K562 (cell line): ENCODE data around the gene CELSR2. TPM values are rescaled to one million over a fixed set of nuclear protein-coding genes. Genes with fewer than 3 reads are reported as not detected.

Source experiments
- ATAC-seq: fragments of 200-7000 bp; cut with Tn5 transposase; 3 replicates; pipeline ENCODE4 v1.9.1; 2020; ENCODE audit warnings: moderate library complexity
- BruUV-seq: library from RNA; stranded (reverse); fragments of 400-500 nt; replicated peaks from 2 replicates; lab custom pipeline; 2021; lab: Mats Ljungman, UMichigan
- CTCF ChIA-PET: fragments of 300-600 bp; formaldehyde crosslinking; extraction: SDS; loops from one replicate; lab custom pipeline; 2021; ENCODE audit warnings: low intra/inter-chr PET ratio; lab: Yijun Ruan, JAX
- POLR2A ChIA-PET: fragments of 300-600, 350-650 bp; sonication (Branson Sonifier 250); formaldehyde crosslinking; extraction: SDS; loops from one replicate; lab custom pipeline; 2021; ENCODE audit warnings: antibody characterized with exemption, inconsistent platforms; lab: Yijun Ruan, JAX
- DNase-seq, 4 experiments: peaks; one replicate each; pipeline versions ENCODE4 v3.0.0 to v3.0.0-alpha.2; 2011 to 2018; ENCODE audit warnings: low spot score in 3 of 4, mixed read lengths in 3 of 4; ENCODE audit errors: extremely low read depth in 1 of 4
- FAIRE-seq: peaks from 2 replicates; lab custom pipeline; 2011; peaks lifted over from hg19 to GRCh38; lab: Jason Lieb, UNC
- H2AFZ ChIP-seq: 2 replicates; pipeline ENCODE4 v1.6.0; 2011; ENCODE audit warnings: low read depth, low read length, control low read depth, inconsistent platforms
- H3K27ac ChIP-seq: fragments of 200-600 bp; 3 replicates; pipeline ENCODE4 v1.8.0; 2011; ENCODE audit warnings: low read depth, mild to moderate bottlenecking, control low read depth, inconsistent platforms, low read length, moderate library complexity, mixed read lengths; ENCODE audit errors: extremely low read depth
- H3K27me3 ChIP-seq, 2 experiments: fragments of 300-600 bp in 1 of 2; 2 replicates in 1 of 2; 3 replicates in 1 of 2; pipeline versions ENCODE4 v1.6.0 to v1.8.0; 2011; ENCODE audit warnings: inconsistent platforms in 2 of 2, low read length in 2 of 2, mild to moderate bottlenecking in 1 of 2, mixed read lengths in 1 of 2, moderate library complexity in 1 of 2; ENCODE audit not compliant: control insufficient read depth in 2 of 2, insufficient read depth in 2 of 2
- H3K36me3 ChIP-seq: fragments of 300-600 bp; 3 replicates; pipeline ENCODE4 v1.8.0; 2011; ENCODE audit warnings: mild to moderate bottlenecking, low read length, inconsistent platforms; ENCODE audit not compliant: control insufficient read depth, insufficient read depth
- H3K4me1 ChIP-seq, 2 experiments: fragments of 200-600 bp in 1 of 2; replicated peaks in 1 of 2; 2 replicates in 1 of 2; 3 replicates in 1 of 2; pipeline versions ENCODE4 v1.5.1 to v1.8.0; 2011; ENCODE audit warnings: inconsistent platforms in 2 of 2, low read length in 2 of 2, mild to moderate bottlenecking in 1 of 2, mixed read lengths in 1 of 2, moderate library complexity in 1 of 2; ENCODE audit not compliant: control insufficient read depth in 2 of 2, insufficient read depth in 2 of 2
- H3K4me2 ChIP-seq: 2 replicates; pipeline ENCODE4 v1.6.1; 2011; ENCODE audit warnings: low read length, control low read depth, inconsistent platforms, mixed read lengths; ENCODE audit not compliant: insufficient read depth
- H3K4me3 ChIP-seq: fragments of 200-600 bp; sonication (generic), shearing (Covaris generic); 2 replicates; pipeline ENCODE4 v1.5.1; 2016; ENCODE audit warnings: control low read depth, inconsistent platforms
- H3K79me2 ChIP-seq: fragments of 200-600 bp; 3 replicates; pipeline ENCODE4 v1.8.0; 2011; ENCODE audit warnings: low read length, inconsistent platforms; ENCODE audit not compliant: control insufficient read depth, insufficient read depth
- H3K9ac ChIP-seq, 2 experiments: 2 replicates each; pipeline versions ENCODE4 v1.6.0 to v1.6.1; 2011; ENCODE audit warnings: low read depth in 2 of 2, low read length in 2 of 2, control low read depth in 1 of 2, inconsistent platforms in 1 of 2, mild to moderate bottlenecking in 1 of 2, mixed read lengths in 1 of 2; ENCODE audit not compliant: insufficient read depth in 1 of 2
- H3K9me1 ChIP-seq: one replicate; pipeline ENCODE4 v1.6.0; 2011; ENCODE audit warnings: inconsistent platforms, mild to moderate bottlenecking, low read length, moderate library complexity; ENCODE audit not compliant: control insufficient read depth, insufficient read depth
- H3K9me3 ChIP-seq: replicated peaks from 2 replicates; pipeline ENCODE4 v1.5.1; 2011; ENCODE audit warnings: low read depth, low read length, inconsistent platforms; ENCODE audit not compliant: control insufficient read depth, insufficient read depth
- H4K20me1 ChIP-seq: replicated peaks from 2 replicates; pipeline ENCODE4 v1.6.1; 2011; ENCODE audit warnings: low read length, inconsistent platforms, mixed read lengths; ENCODE audit not compliant: control insufficient read depth, insufficient read depth
- ARNT ChIP-seq, 2 experiments: fragments of 450-650 bp; IDR thresholded peaks; 2 replicates each; pipeline ENCODE4 v1.6.1; 2016; ENCODE audit warnings: mild to moderate bottlenecking in 1 of 2
- CAMTA2 ChIP-seq: fragments of 250-450 bp; sonication (Bioruptor Pico); conservative IDR thresholded peaks from 2 replicates; pipeline ENCODE4 v1.5.1; 2022
- CLOCK ChIP-seq: fragments of 250-450 bp; sonication (Bioruptor Pico); IDR thresholded peaks from 2 replicates; pipeline ENCODE4 v1.4.0; 2020; ENCODE audit warnings: mild to moderate bottlenecking, moderate library complexity, borderline replicate concordance
- CTBP1 ChIP-seq: fragments of 450-650 bp; IDR thresholded peaks from 2 replicates; pipeline ENCODE4 v1.6.1; 2016; ENCODE audit warnings: borderline replicate concordance
- DNMT1 ChIP-seq: fragments of 450-650 bp; IDR thresholded peaks from 2 replicates; pipeline ENCODE4 v1.6.1; 2016; ENCODE audit warnings: antibody characterized with exemption, mild to moderate bottlenecking
- FOSL1 ChIP-seq: fragments of 200-800 bp; sonication (Bioruptor generic); conservative IDR thresholded peaks from 2 replicates; pipeline ENCODE4 v1.6.1; 2016; ENCODE audit warnings: missing genetic modification characterization, missing compliant biosample characterization
- HNRNPK ChIP-seq: fragments of 200-400 bp; formaldehyde crosslinking; IDR thresholded peaks from one replicate; pipeline ENCODE4 v1.6.1; 2018; ENCODE audit warnings: mild to moderate bottlenecking, low read depth, low read length; ENCODE audit not compliant: poor library complexity, severe bottlenecking
- HNRNPLL ChIP-seq: fragments of 200-400 bp; formaldehyde crosslinking; IDR thresholded peaks from 2 replicates; pipeline ENCODE4 v1.6.1; 2017; ENCODE audit warnings: low read length, low read depth, mild to moderate bottlenecking; ENCODE audit not compliant: poor library complexity, severe bottlenecking
- MAZ ChIP-seq, 2 experiments: fragments of 450-650 bp in 1 of 2; sonication (generic) in 1 of 2; formaldehyde crosslinking; IDR thresholded peaks in 1 of 2; conservative IDR thresholded peaks in 1 of 2; 2 replicates each; pipeline versions ENCODE4 v1.4.0 to v1.5.0; 2020; ENCODE audit warnings: mild to moderate bottlenecking in 1 of 2, missing genetic modification reagents in 1 of 2
- NR1H2 ChIP-seq: sonication (generic); formaldehyde crosslinking; IDR thresholded peaks from 2 replicates; pipeline ENCODE4 v1.4.0; 2020; ENCODE audit warnings: mild to moderate bottlenecking, missing genetic modification reagents
- PHB ChIP-seq: fragments of 250-450 bp; sonication (Bioruptor Pico); IDR thresholded peaks from 2 replicates; pipeline ENCODE4 v1.5.0; 2021
- RAD21 ChIP-seq, 2 experiments: fragments of 250-450 bp in 1 of 2; fragments of 450-650 bp in 1 of 2; sonication (Bioruptor Pico) in 1 of 2; formaldehyde crosslinking in 1 of 2; IDR thresholded peaks in 1 of 2; conservative IDR thresholded peaks in 1 of 2; 2 replicates each; pipeline versions ENCODE4 v1.4.0 to v1.8.0; 2020 to 2022; ENCODE audit warnings: mild to moderate bottlenecking in 2 of 2, moderate library complexity in 1 of 2
- RHOXF2B ChIP-seq: fragments of 250-450 bp; sonication (Bioruptor Pico); conservative IDR thresholded peaks from 2 replicates; pipeline ENCODE4 v1.5.1; 2021
- TAF7 ChIP-seq: fragments of 450-650 bp; IDR thresholded peaks from 2 replicates; pipeline ENCODE4 v1.6.1; 2016; ENCODE audit warnings: missing genetic modification characterization, missing compliant biosample characterization
- TCF3 ChIP-seq: sonication (generic); formaldehyde crosslinking; IDR thresholded peaks from 2 replicates; pipeline ENCODE4 v1.4.0; 2020; ENCODE audit warnings: mild to moderate bottlenecking, missing genetic modification reagents
- TEAD2 ChIP-seq: fragments of 450-650 bp; IDR thresholded peaks from 2 replicates; pipeline ENCODE4 v1.6.1; 2016; ENCODE audit warnings: missing genetic modification characterization, control low read depth, missing compliant biosample characterization
- ZBED1 ChIP-seq: IDR thresholded peaks from 2 replicates; pipeline ENCODE4 v1.6.1; 2014
- WGBS: fragments of 100-300 bp; shearing (Covaris generic); methylation state at CpG from one replicate; pipeline ENCODE4 v1.1.6; 2016; ENCODE audit warnings: low coverage, mixed read lengths; ENCODE audit not compliant: insufficient coverage; ENCODE audit errors: missing lambda C conversion rate; 5-methylcytosine and 5-hydroxymethylcytosine counted together
- in situ Hi-C: fragments of 300-500 bp; cut with MboI; formaldehyde crosslinking; loops from 4 replicates; pipeline ENCODE4 v1.15.0; 2018; ENCODE audit warnings: inconsistent platforms, mixed read lengths
- intact Hi-C: fragments of 100-400 bp; cut with micrococcal nuclease; formaldehyde crosslinking; loops from 2 replicates; pipeline ENCODE4 v1.14.2; 2022
- polyA plus RNA-seq, 8 experiments: library from polyadenylated mRNA; depleted of rRNA in 4 of 8; stranded (reverse) in 5 of 8; unstranded in 3 of 8; fragments of >200 nt; fragmentation: Nextera tagmentation in 2 of 8; fragmentation: Illumina TruSeq in 1 of 8; extraction: Ambion mirVana in 2 of 8; extraction: Trizol in 1 of 8; gene quantifications; 2 replicates each; pipeline versions ENCODE4 v1.2.1 to v1.2.3, GENCODE V29; 2011 to 2014; ENCODE audit warnings: inconsistent platforms in 1 of 8, missing spikeins in 1 of 8
- total RNA-seq, 7 experiments: library from RNA; depleted of rRNA in 6 of 7; stranded (reverse); fragments of >200 nt in 6 of 7; fragmentation: Illumina TruSeq in 2 of 7; extraction: Trizol in 2 of 7; gene quantifications; 2 replicates each; pipeline versions ENCODE4 v1.2.1 to v1.2.3, GENCODE V29; 2011 to 2021; ENCODE audit warnings: low replicate concordance in 1 of 7
- TF ChIP-seq, protein P1 (sequence below): sonication (generic); formaldehyde crosslinking; IDR thresholded peaks from 2 replicates; pipeline ENCODE4 v1.8.1; 2023; ENCODE audit warnings: mild to moderate bottlenecking, missing genetic modification reagents

The CELSR2 gene
- total and polyA plus RNA-seq, 9 of the 15 experiments (the other 6 are each of a cell fraction or from before 2014, with no cell fraction given) = 0.31 to 21.9 (median 4.2) TPM

DNA sequence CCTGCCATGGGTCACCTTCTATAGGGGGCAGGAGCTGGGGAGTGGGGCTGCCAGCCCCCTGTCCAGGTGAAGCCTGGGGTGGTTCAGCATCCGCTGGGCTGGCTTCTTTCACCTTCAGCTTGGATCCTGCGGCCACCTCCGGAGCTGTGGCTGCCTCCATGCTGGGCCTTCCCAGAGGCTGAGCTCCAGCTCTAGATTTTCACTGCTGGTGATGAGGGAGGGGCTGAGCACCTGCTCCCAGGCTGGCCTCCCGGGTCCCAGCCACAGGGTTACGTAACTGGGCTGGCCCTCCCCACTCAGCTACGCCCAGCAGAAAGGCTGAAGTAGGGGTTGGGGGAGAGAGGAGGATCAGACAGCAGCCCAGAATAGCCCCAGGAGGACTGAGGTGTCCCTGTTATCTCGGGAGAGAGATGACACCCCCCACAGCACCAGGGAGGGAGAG is 57.5 kb downstream of the CELSR2 start, which contains the start of gene MYBPHL:
TSS of gene MYBPHL (minus strand) at position 180 of the 442 bp plus-strand sequence. CDS start at position 160, 20 bp downstream.
- H3K27ac ChIP-seq = peak within 1 kb of the TSS; percentile 57
- H3K9me1 ChIP-seq = no peaks in the 10 kb centered on the region
- peaks cover 16% of the 10 kb centered on the region for H4K20me1 ChIP-seq
- BruUV-seq = no TSS peak
- peak in 2 of 4 experiments; percentile 90 to 91 for DNase-seq
- POLR2A ChIA-PET = interaction anchor here (0.6 to 4.6 kb wide), 8 partner anchors 11 to 774 kb away, joined by 3 to 62 read pairs (median 3); partner anchors contain the start of gene PSRC1
- intact Hi-C loops (no loop called here), in situ Hi-C loops (no loop called here)
- H3K36me3 ChIP-seq = peaks cover 21% of the 10 kb centered on the region
- no peaks in the 10 kb centered on the region for H3K9me3 ChIP-seq
- H3K4me3 ChIP-seq = no peak within 1 kb of the TSS
- peaks cover 18 to 36% of the 10 kb centered on the region in 2 experiments for H3K4me1 ChIP-seq
- 17% methylated on average over 7 of the region's 7 CpGs for WGBS
- no peak for FAIRE-seq
- CTCF ChIA-PET = interaction anchor here (0.6 kb wide), 1 partner anchor 29 kb away, joined by 3 read pairs; no protein-coding TSS in a partner anchor
- no peaks in the 10 kb centered on the region for H3K27me3 ChIP-seq
- H3K9ac ChIP-seq = peak within 1 kb of the TSS; percentile 22 to 70; a peak in 3 of 4 replicates
- H3K4me2 ChIP-seq = peak within 1 kb of the TSS; percentile 71
- no peaks in the 10 kb centered on the region for H3K79me2 ChIP-seq
- peak; percentile 73 for ATAC-seq
- H2AFZ ChIP-seq = no peak within 1 kb of the TSS
- no peak for TF ChIP-seq TEAD2 (tag)
- TF ChIP-seq MAZ (CRISPR knock-in tag; conservative IDR thresholded peaks at IDR 0.05 in 1 of 2, IDR thresholded peaks at IDR 0.05 in 1 of 2) = peak in 1 of 2 experiments; percentile 58; a peak in 1 of 4 replicates
- TF ChIP-seq CAMTA2 (CRISPR knock-in tag) = no peak
- TF ChIP-seq DNMT1 = no peak
- TF ChIP-seq HNRNPK = no peak
- no peak for TF ChIP-seq ARNT (IDR thresholded peaks at IDR 0.05)
- TF ChIP-seq HNRNPLL = no peak
- no peak; the same call in 1 of the 2 replicates for TF ChIP-seq ZBED1
- no peak for TF ChIP-seq NR1H2 (CRISPR knock-in tag)
- TF ChIP-seq PHB = no peak
- TF ChIP-seq RAD21 (CRISPR knock-in tag; conservative IDR thresholded peaks at IDR 0.05 in 1 of 2, IDR thresholded peaks at IDR 0.05 in 1 of 2) = no peak
- no peak for TF ChIP-seq CLOCK
- TF ChIP-seq RHOXF2B (CRISPR knock-in tag) = no peak
- TF ChIP-seq FOSL1 = no peak
- TF ChIP-seq, protein P1, sequence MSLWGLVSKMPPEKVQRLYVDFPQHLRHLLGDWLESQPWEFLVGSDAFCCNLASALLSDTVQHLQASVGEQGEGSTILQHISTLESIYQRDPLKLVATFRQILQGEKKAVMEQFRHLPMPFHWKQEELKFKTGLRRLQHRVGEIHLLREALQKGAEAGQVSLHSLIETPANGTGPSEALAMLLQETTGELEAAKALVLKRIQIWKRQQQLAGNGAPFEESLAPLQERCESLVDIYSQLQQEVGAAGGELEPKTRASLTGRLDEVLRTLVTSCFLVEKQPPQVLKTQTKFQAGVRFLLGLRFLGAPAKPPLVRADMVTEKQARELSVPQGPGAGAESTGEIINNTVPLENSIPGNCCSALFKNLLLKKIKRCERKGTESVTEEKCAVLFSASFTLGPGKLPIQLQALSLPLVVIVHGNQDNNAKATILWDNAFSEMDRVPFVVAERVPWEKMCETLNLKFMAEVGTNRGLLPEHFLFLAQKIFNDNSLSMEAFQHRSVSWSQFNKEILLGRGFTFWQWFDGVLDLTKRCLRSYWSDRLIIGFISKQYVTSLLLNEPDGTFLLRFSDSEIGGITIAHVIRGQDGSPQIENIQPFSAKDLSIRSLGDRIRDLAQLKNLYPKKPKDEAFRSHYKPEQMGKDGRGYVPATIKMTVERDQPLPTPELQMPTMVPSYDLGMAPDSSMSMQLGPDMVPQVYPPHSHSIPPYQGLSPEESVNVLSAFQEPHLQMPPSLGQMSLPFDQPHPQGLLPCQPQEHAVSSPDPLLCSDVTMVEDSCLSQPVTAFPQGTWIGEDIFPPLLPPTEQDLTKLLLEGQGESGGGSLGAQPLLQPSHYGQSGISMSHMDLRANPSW (CRISPR knock-in tag) = 0 out of 2 replicates have a peak, but pooled peaks have one; percentile 57
- TF ChIP-seq CTBP1 = no peak; the same call in 1 of the 2 replicates
- no peak for TF ChIP-seq TCF3 (CRISPR knock-in tag)
- TF ChIP-seq TAF7 = no peak
